ENCODE measurements around the gene ARMC5. TPM values are rescaled to one million over a fixed set of nuclear protein-coding genes. Genes with fewer than 3 reads are reported as not detected.

The ARMC5 gene
- total and polyA plus RNA-seq, 9 of the 15 experiments (the other 6 are each of a cell fraction or from before 2014, with no cell fraction given): 0.11 to 13.5 (median 2.1) TPM

DNA sequence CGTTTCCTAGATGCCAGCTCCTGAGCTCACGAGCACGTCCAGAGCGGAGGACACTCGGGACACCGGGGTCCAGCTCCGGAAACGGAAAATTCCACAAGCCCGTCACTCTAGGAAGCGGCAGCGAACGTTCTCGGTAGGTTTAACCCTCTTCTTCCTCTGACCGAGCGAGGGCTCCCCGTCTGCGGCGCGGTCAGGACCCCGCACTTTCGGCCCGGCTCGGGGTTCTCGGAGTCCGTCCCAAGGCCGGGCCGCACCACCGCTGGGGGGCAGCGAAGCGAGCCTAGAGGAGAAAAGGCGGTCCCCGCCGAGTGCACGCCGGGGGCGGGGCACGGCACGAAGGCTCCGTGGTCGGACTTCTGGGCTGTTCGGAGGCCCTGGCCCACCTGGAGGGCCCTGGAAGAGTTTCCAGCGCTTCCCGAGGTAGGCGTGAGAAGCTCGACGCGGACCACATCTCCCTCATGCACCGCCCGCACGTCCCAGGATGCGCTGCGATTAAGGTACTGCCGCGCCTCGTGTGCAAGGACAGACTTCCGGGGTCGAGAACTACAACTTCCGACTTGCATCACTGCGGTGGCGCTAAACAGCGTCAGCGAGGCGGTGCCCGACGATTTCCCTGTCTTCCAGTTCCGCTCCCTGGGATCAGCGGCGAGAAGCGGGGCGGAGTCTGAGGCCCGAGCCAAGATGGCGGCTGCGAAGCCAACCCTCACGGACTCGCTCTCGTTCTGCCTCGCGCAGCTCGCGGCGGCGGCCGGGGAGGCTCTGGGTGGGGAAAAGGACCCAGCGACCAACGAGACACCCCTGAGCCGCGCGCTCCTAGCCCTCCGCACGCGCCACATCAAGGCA, at the start of gene ARMC5 (continued):
- TF ChIP-seq, protein P1, sequence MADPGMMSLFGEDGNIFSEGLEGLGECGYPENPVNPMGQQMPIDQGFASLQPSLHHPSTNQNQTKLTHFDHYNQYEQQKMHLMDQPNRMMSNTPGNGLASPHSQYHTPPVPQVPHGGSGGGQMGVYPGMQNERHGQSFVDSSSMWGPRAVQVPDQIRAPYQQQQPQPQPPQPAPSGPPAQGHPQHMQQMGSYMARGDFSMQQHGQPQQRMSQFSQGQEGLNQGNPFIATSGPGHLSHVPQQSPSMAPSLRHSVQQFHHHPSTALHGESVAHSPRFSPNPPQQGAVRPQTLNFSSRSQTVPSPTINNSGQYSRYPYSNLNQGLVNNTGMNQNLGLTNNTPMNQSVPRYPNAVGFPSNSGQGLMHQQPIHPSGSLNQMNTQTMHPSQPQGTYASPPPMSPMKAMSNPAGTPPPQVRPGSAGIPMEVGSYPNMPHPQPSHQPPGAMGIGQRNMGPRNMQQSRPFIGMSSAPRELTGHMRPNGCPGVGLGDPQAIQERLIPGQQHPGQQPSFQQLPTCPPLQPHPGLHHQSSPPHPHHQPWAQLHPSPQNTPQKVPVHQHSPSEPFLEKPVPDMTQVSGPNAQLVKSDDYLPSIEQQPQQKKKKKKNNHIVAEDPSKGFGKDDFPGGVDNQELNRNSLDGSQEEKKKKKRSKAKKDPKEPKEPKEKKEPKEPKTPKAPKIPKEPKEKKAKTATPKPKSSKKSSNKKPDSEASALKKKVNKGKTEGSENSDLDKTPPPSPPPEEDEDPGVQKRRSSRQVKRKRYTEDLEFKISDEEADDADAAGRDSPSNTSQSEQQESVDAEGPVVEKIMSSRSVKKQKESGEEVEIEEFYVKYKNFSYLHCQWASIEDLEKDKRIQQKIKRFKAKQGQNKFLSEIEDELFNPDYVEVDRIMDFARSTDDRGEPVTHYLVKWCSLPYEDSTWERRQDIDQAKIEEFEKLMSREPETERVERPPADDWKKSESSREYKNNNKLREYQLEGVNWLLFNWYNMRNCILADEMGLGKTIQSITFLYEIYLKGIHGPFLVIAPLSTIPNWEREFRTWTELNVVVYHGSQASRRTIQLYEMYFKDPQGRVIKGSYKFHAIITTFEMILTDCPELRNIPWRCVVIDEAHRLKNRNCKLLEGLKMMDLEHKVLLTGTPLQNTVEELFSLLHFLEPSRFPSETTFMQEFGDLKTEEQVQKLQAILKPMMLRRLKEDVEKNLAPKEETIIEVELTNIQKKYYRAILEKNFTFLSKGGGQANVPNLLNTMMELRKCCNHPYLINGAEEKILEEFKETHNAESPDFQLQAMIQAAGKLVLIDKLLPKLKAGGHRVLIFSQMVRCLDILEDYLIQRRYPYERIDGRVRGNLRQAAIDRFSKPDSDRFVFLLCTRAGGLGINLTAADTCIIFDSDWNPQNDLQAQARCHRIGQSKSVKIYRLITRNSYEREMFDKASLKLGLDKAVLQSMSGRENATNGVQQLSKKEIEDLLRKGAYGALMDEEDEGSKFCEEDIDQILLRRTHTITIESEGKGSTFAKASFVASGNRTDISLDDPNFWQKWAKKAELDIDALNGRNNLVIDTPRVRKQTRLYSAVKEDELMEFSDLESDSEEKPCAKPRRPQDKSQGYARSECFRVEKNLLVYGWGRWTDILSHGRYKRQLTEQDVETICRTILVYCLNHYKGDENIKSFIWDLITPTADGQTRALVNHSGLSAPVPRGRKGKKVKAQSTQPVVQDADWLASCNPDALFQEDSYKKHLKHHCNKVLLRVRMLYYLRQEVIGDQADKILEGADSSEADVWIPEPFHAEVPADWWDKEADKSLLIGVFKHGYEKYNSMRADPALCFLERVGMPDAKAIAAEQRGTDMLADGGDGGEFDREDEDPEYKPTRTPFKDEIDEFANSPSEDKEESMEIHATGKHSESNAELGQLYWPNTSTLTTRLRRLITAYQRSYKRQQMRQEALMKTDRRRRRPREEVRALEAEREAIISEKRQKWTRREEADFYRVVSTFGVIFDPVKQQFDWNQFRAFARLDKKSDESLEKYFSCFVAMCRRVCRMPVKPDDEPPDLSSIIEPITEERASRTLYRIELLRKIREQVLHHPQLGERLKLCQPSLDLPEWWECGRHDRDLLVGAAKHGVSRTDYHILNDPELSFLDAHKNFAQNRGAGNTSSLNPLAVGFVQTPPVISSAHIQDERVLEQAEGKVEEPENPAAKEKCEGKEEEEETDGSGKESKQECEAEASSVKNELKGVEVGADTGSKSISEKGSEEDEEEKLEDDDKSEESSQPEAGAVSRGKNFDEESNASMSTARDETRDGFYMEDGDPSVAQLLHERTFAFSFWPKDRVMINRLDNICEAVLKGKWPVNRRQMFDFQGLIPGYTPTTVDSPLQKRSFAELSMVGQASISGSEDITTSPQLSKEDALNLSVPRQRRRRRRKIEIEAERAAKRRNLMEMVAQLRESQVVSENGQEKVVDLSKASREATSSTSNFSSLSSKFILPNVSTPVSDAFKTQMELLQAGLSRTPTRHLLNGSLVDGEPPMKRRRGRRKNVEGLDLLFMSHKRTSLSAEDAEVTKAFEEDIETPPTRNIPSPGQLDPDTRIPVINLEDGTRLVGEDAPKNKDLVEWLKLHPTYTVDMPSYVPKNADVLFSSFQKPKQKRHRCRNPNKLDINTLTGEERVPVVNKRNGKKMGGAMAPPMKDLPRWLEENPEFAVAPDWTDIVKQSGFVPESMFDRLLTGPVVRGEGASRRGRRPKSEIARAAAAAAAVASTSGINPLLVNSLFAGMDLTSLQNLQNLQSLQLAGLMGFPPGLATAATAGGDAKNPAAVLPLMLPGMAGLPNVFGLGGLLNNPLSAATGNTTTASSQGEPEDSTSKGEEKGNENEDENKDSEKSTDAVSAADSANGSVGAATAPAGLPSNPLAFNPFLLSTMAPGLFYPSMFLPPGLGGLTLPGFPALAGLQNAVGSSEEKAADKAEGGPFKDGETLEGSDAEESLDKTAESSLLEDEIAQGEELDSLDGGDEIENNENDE (IDR thresholded peaks at IDR 0.05; ENCODE audit: low read depth, low read length): no peak
- TF ChIP-seq ZNF143 (CRISPR knock-in tag; IDR thresholded peaks at IDR 0.05) (peak; percentile 95), NFIX (CRISPR knock-in tag; IDR thresholded peaks at IDR 0.05; ENCODE audit: low read depth) (no peak), ZNF324 (CRISPR knock-in tag; IDR thresholded peaks at IDR 0.05) (no peak), SFPQ (IDR thresholded peaks at IDR 0.05; ENCODE audit: low read depth, low read length) (no peak), WHSC1 (IDR thresholded peaks at IDR 0.05; ENCODE audit: low read length) (no peak), TBL1XR1 (IDR thresholded peaks at IDR 0.05; ENCODE audit: low read length in 2 of 2) (peak; percentile 26 to 77; a peak in 1 of 4 replicates), FOXJ3 (CRISPR knock-in tag; IDR thresholded peaks at IDR 0.05) (no peak), ZNF551 (CRISPR knock-in tag; IDR thresholded peaks at IDR 0.05) (no peak), U2AF1 (optimal IDR thresholded peaks at IDR 0.05; ENCODE audit: low read depth, low read length) (no peak), PHB2 (IDR thresholded peaks at IDR 0.05; ENCODE audit: low read depth) (no peak), CHD2 (IDR thresholded peaks at IDR 0.05; ENCODE audit: low read depth, low read length) (0 out of 2 replicates have a peak, but pooled peaks have one; percentile 30), TFE3 (CRISPR knock-in tag; IDR thresholded peaks at IDR 0.05) (no peak)
